SH-SY5Y (cell line): ENCODE results near the gene TNFRSF8.

Experiments used
- GATA2 ChIP-seq: IDR thresholded peaks from 2 replicates; pipeline ENCODE4 v1.6.1; 2011; ENCODE audit warnings: mild to moderate bottlenecking, low read depth, low read length
- GATA3 ChIP-seq: IDR thresholded peaks from 2 replicates; pipeline ENCODE4 v1.6.1; 2011; ENCODE audit warnings: low read depth, mild to moderate bottlenecking, low read length, moderate library complexity

DNA sequence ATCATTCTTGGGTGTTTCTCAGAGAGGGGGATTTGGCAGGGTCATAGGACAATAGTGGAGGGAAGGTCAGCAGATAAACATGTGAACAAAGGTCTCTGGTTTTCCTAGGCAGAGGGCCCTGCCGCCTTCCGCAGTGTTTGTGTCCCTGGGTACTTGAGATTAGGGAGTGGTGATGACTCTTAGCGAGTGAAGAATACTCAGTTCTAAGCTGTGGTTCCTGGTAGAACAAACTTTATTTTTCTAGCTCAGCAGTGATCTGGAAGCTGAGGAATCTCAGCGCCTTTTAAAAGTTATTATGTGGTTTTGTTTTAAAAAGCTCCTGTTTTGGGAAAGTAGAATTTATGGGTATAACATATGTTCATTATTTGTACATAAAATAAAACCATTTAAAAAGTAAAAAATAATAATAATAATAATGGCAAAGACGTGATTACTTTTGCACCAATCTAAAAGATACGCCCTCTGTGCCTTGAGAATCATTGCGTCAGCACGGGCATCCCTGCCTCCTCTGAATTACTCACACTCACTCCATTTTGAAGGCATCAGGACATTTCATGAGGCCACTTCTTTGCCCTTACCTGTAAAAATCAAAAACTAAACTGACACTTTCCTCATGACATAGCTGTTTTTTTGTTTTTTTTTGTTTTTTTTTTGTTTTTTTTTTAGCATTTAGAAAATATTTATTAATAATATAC is 74.0 kb downstream of the TNFRSF8 start:
- TF ChIP-seq GATA2 (no peak), GATA3 (no peak)
